ENCODE data around the gene TP53TG5. TPM values are rescaled to one million over a fixed set of nuclear protein-coding genes. Genes with fewer than 3 reads are reported as not detected.
"Not testable (repeated sequence)": the region's sequence is repeated elsewhere in the genome, so short reads cannot be mapped to it uniquely, and the experiment has no call there.

The TP53TG5 gene
- total RNA-seq, 1 donor from 2014 or later, result 2.2 TPM

DNA sequence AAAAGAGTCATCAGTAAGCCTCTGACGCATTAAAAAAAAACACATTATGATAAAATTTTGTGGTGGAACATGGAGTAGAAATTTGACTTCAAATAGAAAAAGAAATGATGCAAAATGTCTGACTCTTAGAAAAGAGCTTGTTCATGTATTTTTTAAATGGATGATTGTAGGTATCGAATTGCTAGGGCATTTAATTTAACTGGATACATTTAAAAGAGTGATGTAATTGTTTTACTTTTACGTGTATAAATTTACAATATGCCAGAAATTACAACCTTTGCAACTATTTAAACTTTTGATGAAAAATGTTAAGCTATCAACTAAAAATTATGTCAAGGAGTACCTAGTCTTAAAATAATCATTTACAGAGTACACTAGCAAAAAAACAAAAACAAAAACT lies 25.4 kb downstream of the TP53TG5 start:
- intact Hi-C loops (cut with DNase I), result no loop called here
- no peak for DNase-seq (ENCODE audit: low spot score)

DNA sequence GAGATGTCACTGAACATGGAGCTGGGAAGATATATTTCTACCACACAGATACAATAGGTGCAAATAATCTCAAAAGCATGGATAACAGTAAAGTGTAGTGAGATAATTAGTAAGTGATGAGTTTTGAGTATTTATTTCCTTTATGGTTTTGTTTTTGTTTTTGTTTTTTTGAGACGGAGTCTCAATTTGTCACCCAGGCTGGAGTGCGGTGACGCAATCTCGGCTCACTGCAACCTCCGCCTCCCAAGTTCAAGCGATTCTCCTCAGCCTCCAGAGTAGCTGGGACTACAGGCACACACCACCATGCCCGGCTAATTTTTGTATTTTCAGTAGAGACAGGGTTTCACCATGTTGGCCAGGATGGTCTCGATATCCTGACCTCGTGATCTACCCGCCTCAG lies 27.3 kb downstream of the TP53TG5 start:
- intact Hi-C loops (cut with DNase I), result not testable (repeated sequence)

DNA sequence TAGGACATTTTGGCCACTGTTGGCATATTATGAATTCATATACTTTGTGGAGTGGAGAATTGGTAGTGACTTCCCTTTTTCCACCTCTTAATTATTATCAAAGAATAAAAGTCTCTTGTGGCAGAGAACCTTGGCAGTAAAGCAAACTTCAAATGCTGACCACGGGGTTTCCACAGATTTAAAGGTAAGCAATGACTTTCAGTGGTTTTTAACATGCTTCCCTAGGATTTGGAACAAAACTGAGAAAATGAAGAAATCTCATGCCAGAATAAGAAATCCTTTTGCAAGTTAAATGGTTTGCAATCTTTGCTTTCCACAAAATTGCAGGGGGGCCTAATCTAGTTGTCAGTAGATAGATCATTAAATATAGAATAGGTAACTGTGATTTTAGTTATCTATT lies 27.9 kb downstream of the TP53TG5 start:
- DNase-seq (ENCODE audit: low spot score), result no peak
- intact Hi-C loops (cut with DNase I), result no loop called here

More for the DNA sequence above, 27.3 kb downstream of the TP53TG5 start:
- DNase-seq (ENCODE audit: low spot score), result not testable (repeated sequence)

DNA sequence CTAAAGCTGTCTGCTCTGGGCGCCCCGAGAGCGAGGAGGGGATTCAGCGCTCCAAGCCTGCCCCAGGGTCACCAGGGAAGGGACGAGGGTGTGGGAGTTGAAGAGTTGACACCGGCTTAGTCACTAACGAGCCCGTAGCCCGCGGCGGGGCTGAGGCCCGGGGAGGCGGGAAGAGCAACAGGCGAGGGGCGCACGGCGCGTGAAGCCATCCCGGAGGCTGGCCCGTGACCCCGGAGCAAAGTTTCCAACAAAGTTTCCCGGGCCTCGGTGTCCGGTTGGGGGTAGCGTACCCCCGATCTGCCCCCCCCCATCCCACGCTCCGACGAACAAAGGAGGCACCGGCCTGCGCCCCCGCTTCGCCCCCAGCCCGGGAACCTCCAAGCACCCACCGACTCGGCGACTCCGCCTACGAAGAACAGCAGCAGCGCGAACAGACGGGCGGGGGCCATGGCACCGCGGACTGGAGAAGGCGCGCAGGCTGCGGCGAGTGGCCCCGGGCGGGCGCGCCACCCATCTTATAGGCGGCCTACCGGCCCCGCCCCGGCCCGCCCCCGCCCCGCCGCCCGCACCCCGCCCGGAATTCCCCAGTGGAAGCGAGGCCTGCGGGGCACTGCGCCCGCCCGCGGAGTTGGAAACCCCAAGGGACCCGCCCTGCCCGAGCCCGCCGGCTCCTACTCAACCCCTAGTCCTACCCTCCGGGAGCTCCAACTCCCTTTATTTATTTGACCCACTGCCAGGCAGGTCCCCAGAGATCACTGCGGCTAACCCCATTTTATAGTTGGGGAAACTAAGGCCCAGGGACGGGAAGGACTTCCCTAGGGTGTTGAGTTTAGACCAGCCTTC lies 30.0 kb downstream of the TP53TG5 start, which contains the start of gene SDC4:
Gene SDC4 (minus strand): TSS at position 489 of the 843 bp plus-strand sequence. CDS start 40 bp downstream, at position 449.
- intact Hi-C loops (cut with DNase I), result no loop called here
- no peak for DNase-seq (ENCODE audit: low spot score)

DNA sequence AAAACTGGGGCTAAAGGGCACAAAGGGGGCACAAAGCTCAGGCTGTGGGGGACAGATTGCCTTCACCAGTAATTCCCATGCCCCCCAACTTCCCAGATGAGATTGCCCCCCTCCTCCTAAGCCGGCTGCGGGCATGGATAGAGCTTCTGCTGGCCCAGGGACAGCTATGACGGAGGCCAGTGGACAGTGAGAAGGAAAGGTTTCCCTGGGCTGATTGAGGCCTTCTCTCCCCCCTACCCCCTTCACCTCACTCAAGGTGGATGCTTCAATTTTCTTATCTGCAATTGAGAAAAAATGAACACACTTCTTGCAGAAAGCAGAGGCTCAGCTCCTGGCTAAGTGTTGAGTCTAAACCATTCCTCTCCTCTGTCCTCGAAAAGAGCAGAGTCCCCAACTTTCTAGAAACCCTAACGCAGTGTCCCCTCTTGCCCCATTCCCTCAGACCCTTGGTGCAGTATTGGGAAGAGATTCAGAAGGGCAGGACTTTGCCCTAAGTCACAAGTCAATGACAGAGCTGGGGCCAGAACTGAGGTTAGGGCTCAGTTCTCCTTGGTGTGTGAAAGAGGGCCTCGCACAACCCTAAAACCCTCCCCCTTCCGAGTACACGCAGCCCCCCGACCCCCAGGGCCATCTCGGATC lies 30.7 kb downstream of the TP53TG5 start:
- DNase-seq (ENCODE audit: low spot score), result no peak
- intact Hi-C loops (cut with DNase I), result no loop called here

DNA sequence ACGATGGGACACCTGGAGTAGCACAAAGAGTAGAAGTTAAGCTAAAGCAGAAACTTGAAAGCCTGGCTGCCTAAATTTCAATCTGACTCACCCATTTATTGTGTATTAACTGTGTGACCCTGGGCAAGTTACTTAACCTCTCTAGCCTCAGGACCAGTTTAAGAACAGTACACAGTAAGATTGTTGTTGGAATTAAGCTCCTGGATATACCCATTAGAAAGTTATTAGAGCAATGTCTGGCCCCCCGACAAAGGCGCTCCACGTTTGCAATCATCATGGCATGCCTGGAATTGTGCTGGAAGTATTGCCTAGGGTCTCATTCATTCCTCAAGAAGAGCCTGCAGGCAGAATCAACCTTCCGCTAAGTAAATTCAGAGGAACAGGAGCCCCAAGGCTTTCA lies 31.3 kb downstream of the TP53TG5 start:
- DNase-seq (ENCODE audit: low spot score), result no peak
- intact Hi-C loops (cut with DNase I), result no loop called here

DNA sequence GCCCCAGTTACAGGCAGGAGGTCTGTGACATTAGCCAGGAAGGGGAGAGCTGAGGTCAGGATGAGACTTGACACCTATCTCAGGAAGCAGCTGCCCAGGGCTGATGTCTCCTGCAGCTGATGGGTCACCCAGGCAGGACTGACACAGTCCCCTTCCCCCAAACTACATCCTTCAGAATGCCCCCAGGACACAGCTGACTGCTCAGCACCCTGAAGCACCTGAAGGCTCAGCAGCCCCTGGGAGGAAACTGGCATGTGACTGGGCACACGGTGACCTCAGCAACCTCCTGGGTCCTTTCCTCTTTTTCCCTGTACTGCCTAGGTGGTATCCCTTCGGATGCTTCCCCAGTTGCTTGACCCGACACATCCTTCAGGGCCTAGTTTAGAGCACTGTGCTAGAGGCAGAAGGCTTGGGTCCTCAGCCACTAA lies 31.8 kb downstream of the TP53TG5 start:
- intact Hi-C loops (cut with DNase I), result no loop called here
- no peak for DNase-seq (ENCODE audit: low spot score)

DNA sequence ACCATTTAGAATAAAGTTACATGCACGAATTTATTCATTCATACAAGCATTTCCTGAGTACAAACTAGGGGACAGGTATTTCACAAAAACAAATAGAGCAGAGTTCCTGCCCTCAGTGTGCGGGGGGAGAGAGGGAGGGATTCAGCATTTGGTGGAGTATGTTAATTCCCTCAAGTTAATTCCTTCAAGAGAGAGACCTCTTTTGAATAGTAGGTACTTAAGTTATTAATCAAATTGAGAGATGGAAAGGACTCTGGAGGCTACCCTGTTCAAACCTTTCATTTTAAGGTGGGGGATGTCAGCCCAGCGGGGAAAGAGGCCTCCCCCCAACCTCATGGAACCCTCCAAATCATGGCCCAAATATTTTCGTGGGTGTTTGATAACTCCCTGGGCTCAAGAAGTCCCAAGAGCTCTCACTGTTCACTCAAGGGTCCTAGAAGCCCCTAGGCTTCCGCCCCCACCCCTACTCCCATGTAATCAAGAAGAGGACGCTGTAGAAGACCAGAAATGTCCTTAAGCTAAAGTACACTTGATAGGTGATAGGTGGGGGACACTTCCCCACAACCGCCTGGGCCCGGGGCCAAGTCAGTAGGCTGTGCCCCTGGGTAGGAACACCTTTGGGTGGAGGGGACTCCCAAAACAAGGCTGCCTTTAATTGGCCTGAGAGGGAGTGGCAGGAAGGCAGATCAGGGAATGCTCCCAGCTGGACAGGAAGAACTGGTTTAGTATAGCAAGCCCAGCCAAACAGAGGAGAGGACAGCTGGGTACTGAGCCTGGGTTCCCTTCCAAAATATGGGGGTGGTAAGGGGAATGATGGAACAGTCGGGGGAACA lies 32.8 kb downstream of the TP53TG5 start:
- intact Hi-C loops (cut with DNase I), result no loop called here
- DNase-seq (ENCODE audit: low spot score), result no peak

DNA sequence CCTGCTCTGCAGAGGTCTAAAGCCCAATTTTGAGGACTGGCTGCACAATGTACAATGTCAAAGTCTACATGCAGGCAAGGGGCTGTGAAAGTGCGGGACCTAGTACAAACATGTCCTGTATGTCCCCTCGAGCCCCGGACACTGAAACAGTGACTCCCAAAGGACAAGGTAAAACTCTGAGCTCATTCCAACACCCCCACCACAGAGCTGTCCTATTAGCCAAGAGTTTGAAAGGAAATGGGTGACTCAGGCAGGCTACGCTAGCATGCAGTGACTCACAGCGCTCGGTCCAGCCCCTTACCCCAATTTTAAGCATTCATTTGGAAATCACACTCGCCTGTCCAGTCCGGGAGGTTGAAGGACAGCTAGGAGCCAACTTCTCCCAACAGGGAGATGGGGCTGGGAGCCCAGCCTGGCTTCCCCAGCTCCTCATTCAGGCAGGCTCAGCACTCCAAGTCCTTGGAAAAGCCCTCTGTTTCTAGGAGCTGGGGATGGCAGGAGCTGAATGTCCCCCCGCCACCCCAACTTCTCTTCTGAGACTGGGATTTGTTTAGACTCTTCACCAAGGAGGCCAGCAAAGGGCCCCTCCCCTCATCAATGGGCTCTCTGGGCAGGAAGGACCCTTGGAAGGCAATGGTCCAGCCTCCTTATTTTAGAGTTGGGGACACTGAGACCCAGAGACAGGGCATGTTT lies 33.8 kb downstream of the TP53TG5 start:
- no peak for DNase-seq (ENCODE audit: low spot score)
- intact Hi-C loops (cut with DNase I), result no loop called here

DNA sequence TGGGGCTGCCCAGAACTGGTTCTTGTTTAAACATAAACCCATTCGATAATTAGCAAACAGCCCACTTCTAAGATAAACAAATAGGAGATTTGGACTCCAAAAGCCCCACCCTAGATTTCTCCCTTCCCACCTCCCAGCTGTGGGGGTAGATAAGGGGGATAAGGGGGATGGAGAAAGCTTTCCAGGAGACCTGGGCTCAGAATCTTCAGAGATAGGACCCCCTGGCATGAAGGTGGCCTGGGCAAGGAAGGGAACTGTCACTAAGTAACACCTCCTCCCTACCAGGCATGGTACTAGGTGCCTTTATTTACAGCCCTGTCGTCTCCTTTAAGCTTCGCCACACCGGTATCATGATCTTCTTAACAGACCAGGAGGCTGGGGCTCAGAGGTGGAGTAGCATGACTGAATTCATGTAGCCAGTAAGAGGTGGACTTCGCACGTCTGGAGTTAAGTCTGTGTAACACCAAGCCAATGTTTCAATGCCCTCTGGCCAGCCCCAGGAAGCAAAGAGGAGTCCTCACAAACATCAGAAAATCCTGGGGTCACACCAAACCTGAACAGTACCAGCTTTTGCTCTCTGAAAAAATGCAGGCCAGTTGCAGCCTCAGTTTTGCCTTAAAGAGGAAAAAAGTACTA lies 34.5 kb downstream of the TP53TG5 start:
- intact Hi-C loops (cut with DNase I), result loop anchor here (2.0 kb wide), 1 partner anchor 63 kb away; no protein-coding TSS in a partner anchor
- DNase-seq (ENCODE audit: low spot score), result no peak

DNA sequence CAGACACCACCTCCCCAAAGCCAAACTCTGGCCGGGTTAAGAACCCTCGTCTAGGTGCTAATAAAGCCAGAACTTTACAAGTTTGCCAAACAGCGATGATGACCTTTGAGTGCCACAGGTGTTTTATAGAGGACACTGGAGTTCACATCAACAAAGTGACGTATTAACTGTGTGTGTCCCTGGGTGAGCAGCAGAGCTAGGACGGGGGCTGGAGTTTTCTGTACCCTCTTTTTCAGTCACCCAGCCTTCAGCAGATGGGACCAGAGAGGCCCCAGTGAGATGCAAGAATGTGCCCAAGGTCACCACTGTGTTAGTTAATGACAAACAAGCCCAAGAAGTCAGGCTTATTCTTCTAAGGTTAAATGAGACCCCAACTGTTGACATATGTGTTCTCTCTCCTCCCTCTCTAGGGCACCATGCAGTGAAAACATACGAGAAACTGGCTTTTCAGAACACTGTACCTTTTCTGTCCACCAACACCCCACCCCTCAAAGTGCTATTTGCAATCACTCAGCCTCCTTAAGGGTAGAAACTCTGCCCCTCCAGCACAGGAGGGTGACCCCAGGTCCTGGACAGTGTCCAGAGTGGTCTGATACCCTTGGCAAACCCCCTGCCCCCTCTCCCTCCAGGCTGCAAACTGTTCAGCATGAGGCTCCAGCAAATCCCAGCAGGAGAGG lies 35.1 kb downstream of the TP53TG5 start:
- intact Hi-C loops (cut with DNase I), result loop anchor here (1.0 to 2.0 kb wide), 2 partner anchors 15 to 64 kb away; no protein-coding TSS in a partner anchor
- DNase-seq (ENCODE audit: low spot score), result no peak

DNA sequence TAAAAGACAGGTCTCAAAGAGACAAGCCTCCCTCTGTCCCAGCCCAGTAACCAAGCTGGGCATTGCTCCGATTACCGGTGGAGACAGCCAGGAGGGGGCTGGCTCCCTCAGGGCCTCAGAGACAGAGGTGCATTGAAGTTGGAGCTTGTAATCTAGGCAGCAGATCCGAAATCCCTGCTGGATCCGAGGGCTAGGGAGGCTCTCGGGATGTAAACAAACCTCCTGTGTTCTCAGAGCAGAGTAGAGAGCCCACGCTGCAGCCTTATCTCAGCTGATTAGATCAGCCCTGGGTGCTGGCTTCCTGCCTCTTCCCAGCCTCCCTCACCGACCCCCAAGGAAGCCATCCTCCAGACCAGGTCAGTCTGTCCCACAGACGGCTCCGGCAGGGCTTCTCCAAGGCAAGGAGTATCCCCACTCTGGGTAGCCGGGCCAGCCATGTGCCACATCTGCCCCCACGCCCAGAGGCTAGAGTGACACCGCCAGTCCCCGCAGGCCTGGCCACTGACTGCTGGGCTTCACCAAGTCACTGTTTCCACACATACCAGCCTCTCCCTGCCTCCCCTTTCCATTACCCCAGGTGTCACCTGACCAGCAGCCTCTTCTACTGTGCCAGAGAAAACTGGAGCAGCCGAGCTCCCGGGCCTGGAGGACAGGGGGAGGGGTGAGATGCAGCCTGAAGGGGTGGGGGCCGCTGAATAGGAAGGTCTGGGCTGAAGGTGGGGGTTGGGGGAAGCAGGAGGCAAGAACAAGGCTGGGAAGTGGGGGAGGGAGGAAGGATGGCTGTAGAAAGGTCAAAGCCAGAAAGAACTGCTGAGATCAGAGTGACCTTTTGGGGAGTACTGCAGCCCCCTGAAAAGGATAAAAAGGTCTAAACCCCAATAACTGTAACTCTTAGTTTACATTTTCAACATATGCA lies 35.9 kb downstream of the TP53TG5 start:
- intact Hi-C loops (cut with DNase I), result loop anchor here (1.0 to 2.0 kb wide), 2 partner anchors 16 to 65 kb away; no protein-coding TSS in a partner anchor
- peak; percentile 90 for DNase-seq (ENCODE audit: low spot score)

DNA sequence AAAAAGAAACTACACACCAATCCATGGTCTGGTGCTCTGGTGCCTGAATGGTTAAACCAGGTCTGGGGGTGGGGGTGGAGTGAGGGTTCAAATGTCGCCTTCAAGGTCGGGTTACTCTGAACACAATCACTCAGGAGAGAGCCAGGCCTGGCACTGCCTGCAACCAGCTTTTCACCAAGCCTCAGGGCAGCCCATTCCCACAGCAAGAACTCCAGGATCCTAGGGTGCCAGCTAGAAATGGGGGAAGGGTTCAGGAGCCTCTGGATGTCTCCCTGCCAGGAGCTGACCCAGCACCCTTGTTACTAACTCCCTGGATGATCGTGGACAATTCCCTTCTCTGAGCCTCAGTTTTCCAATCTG lies 36.6 kb downstream of the TP53TG5 start:
- intact Hi-C loops (cut with DNase I), result no loop called here

DNA sequence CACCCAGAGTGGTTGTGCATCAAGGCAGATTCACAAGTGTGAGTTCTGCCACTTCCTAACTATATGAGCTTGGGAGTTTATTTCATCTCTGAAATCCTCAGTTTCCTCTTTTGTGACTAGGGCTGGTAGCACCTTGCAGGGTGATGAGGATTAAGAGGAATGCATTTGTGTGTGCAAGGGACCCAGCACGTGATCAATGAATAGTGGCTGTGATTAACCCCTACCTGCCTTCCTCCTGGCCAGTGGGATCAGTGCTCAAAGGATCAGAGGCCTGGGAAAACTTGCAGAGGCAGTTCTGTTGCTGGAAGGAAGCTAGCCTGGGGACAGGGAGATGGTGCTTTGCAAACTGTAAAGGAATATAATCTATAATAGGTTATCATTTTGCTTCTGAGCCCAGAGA lies 37.2 kb downstream of the TP53TG5 start:
- intact Hi-C loops (cut with DNase I), result no loop called here

More for the DNA sequence above, 36.6 kb downstream of the TP53TG5 start:
- no peak for DNase-seq (ENCODE audit: low spot score)

DNA sequence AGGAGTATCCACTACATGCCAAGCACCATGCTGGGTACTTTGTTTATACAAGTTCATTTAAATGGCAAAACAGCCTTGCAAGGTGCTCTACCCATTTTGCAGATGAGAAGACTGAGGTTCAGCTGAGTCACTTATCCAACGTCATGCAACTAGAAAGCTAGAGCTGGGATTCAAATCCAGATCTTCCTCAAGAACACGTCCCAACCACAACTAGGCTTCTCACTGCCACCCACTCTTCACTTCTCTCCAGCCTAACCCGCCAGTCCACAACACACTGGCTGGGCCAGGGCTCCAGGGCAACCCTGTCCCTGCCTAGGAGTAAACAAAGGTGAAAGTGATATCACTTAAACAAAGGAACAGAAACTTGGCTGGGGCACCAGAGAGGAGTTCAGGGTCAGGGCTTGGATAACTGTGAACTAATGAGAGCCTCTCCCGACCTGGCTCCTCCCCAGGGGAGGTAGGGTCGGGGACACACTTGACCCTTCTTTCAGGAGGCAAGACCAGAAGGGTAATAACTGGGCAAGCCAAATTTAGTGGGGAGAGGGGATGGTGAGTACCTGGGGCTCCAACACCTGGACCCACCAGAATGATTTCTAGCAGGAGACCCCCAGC lies 37.8 kb downstream of the TP53TG5 start:
- DNase-seq (ENCODE audit: low spot score), result no peak
- intact Hi-C loops (cut with DNase I), result no loop called here

More for the DNA sequence above, 37.2 kb downstream of the TP53TG5 start:
- no peak for DNase-seq (ENCODE audit: low spot score)

DNA sequence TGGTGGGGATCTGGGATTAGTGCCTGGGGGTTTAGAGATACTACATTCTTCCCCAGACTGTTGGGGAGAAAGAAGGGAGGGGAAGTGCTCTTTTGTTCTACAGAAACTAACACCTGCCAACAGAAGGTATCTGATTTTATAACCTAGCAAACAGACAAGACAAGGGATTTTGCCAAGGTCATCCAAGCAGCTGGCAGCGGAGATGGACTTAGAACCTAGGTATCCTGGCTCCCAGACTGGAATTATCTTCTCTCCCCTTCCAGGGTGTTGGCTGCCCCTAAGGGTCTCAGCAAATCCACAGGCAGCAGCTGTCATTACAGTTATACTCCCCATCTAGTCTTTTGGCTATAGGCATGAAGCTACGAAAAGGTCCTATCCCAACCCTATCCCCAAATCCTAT lies 38.3 kb downstream of the TP53TG5 start:
- intact Hi-C loops (cut with DNase I), result no loop called here
- no peak for DNase-seq (ENCODE audit: low spot score)

DNA sequence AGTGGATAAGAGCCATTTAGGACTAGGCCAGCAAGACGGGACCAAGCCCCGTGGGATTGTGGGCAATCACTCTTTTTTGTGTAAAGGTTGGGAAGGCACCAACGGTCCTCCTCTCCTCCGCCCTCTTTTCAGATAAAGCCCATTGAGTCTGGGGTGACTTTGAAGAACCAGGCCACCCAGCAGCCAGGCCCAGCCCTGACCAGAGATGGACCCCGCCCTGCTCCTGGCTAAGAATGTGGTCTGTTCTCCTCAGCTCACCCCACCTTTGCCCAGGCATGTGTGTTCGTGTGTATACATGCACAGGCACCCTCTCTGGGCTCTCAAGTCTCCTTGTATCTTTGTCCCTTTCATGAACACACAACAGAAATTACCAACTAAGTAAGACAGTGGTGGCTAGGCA lies 39.0 kb downstream of the TP53TG5 start:
- intact Hi-C loops (cut with DNase I), result no loop called here
- DNase-seq (ENCODE audit: low spot score), result no peak
